Right kidney (tissue), 1 donor: ENCODE data around the gene ZNF438.
A peak's percentile ranks its signal among the peaks of the same experiment; 100 is the strongest.

Source experiments
- DNase-seq: peaks from one replicate; pipeline ENCODE4 v3.0.0-alpha.2; 2016

The ZNF438 gene

DNA sequence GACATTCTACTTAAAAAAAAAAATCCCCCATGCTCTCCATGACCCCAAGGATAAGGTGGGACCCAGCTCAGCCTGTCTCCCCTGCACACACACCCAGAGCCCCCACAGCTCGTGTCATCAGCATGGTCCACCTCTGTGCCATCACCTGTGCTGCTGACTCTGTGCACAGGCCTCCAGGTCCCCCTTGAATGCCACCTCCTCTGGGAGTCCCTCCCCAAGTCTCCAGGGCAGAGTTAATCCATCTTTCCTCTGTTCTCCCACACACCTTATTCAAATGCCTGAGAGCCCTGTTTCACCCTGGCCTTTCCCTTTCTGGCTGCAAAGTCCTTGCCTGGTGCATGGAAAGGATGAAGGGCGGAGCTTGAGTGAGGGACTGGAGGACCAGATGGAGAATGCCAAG is 208.0 kb downstream of the ZNF438 start:
- DNase-seq: no peak

DNA sequence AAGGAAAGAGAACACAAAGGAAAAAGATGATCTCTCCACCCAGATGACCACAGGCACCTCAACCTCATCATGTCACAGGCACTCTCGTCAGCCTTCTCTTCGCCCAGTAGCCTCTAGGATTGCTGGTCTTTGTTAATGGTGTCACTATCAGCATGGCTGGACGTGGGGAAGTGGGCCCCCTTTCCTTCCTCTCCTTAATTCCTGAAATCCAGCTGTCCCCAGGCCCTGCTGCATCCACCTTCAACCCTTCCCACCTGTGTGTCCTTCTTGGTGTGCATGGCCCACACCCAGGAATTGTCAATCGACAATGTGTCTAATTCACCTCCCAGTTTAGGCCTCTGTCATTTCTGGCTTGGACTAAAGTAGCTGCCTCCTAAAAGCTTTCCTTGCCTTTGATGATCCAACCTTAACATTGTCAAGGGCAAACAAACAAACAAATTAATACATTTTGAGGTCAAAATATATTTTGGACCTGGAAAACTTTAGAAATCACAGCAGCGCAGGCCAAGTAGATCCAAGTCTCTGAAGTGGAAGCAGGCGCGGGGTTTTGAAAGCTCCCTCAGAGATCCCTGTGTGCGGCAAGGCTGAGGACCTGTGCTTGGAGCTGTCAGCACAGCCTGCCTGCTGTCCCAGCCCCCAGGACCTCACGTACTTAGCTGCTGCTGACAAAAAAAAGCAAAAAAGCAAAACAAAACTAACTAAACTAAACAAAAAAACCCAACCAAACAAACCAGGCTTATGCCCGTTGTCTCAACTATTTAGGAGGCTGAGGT is 208.8 kb downstream of the ZNF438 start:
- DNase-seq: no peak

DNA sequence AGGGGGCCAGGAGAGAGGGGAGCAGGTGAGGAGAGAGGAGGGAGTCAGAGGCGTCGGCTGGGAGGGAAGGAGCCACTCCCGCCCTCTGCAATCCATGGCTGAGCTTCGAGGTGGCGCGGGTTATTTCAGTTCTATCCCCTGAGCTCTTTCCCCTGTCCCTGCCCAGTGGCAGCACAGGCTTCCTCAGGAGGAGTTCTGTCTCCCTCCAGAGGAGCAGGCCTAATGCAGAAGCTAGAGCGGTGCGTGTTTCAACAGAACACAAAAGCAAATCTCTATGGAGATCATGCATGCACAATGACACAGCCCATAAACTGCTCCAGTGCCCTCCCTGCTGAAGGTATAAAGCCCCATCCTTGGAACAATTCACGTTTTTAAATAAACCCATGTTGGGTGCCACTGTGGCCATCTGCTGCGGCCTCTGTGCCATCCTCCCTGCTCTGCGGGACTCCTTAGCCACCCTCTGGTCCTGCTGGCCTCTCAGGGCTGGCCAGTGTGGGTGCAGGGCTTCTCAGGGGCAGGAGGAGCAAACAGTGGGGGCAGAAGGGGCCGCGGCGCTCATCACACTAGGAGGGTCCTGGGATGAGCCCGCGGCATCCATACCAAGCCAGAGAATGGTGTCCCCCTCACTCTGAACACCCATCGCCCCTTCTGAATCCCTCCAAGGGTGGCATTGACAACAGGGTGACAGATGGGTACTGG is 209.5 kb downstream of the ZNF438 start:
- DNase-seq: no peak

DNA sequence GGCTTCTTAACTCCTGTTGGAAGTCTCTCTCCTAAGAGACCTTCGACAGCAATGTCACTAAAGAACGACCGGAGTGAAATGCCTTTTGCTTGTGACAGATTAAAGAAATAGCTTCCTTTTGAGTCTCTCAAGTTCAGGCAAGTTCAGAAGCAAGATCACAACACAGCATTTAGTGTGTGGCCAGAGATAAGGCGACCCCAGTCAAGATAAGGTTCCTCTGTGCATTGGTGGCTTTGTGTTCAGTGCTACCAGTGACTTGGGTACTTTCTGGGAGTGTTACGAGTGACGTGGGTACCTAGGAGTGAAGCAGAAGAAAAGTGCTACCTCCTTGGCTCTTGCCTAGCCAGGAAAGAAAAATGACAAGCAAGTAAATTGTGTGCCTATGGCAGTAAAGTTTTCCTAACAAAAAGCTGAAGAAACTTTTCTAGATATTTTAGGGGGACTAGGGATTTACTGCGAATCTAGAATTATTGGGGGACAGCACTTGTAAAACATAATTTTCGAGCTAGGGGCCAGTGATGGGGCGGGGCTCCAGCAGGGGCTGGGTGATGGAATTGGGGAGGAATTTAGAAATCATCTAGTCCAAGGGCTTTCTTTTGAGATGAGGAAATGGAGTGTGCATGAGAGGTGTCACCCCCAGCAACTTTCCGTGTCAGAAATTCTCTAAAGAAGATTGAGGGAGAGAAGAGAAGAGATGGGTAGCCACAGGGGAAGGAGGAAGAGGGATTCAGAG is 210.2 kb downstream of the ZNF438 start:
- no peak for DNase-seq

DNA sequence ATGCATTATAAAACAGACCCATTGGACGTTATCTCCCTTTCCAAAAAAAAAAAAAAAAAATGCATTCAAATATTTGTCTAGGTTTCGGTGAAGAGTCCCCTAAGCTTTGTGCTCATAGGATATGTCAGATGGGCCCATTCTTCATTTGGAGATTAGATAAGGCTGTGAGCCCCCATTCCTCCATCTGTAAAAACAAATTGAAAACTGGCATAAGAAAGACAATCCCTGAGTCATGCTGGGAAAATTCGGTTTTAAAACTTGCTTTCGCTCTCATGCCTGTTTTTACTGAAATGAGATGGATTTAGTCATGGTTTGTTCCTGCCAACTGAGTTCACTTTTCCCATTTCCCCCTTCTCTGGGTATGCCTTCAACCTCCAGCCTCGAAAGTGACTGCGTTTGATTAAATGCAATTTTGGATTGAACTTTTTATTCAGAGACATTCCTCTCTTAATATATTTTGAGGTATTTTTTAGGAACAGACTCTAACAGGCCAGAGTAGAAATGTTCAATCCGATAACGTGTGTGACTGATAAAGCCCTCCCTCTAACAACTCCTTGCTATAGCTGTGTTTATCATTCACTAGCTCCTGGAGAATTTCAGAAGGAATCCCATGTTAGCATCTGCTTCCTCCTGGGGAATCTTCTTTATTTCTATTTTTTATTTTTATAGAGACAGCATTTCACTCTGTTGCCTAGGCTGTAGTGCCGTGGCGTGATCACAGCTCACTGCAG is 211.2 kb downstream of the ZNF438 start:
- DNase-seq: no peak

DNA sequence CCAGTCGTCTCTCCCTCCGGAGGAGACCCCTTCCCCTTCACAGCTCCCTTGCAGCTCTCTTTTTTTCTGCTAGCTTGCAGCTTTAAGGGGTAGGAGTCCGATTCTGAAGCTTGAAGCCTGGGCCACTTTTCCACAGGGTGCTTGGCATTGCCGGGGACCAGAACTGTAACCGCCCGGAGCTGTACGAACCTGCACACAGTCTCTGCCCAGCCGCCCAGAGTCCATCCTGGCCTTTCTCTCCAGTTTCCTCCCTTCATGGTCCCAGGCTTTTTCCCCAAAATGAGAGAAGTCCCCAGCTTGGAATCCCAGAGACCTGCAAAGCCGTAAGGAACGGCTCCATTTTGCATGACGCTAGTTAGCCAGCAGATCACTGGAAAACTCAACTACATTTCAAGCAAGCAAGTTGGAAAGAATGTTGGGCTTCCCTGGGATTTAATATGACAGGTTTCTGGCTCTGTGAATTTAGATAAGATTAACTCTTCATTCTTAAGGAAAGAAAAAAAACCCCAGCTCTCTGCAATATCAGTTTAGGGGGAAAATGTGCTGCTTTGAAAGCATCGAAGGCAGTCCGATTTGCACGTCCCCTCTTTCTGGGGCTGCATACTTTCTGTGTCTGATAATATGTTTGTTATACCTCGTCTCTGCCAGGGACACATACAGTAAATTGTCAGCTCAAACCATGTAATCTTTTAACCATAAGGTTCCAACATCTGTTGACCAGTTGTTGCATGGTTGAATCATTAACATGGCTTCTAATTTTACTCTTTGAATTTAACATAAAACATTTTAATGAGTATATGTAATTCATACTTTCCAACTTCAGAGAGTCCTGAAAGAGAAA is 212.1 kb downstream of the ZNF438 start:
- peak; percentile 43 for DNase-seq

DNA sequence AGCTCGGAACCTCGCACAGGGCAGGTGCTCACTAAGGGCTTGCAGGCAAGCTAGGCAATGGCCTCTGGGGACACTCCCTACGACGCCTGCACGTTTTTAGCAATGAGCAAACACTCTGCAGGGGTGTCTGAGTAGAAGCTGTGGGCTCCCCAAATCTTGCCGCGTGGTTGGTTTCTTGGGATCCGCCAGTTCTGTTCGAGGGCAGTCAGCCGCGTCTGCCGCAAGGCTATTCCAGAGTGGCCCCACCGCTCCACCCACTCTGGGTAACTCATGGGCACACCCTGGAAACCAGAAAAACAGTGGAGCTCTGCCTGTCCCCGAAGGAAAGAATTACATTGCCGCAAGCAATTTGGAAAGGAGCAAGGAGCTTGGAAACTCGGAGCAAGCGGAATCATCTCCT is 212.8 kb downstream of the ZNF438 start:
- DNase-seq: no peak

DNA sequence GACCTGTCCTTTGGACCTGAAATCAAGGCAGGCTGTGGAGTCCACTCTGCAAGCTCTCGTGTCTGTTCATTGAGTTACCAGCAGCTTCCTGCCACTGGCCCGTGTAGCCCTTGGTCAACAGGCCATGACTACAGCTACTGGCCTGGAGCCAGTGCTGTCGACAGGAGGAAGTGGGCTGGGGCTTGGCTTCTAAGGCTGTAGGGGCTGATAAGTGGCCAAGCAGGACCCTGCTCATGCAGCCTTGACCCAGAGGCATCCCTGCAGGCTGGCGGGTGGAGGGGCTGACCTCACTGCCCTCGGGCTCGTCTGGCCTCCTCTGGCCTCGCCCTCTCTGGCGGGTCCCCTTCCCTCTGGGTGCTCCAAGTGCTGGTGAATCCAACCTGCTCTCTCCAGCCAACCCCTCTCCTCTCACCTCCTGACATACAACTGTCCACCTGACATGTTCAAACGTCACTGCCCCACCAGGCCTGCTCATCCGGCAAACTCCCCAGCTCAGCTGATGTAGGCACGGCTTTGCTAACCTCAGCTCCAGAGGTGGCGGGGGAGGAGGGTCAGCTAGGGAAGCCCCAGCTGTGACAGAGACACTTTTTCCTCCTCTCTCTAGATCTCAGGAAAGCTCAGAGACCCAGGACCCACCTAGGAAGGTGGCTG is 213.5 kb downstream of the ZNF438 start:
- DNase-seq: peak; percentile 51

DNA sequence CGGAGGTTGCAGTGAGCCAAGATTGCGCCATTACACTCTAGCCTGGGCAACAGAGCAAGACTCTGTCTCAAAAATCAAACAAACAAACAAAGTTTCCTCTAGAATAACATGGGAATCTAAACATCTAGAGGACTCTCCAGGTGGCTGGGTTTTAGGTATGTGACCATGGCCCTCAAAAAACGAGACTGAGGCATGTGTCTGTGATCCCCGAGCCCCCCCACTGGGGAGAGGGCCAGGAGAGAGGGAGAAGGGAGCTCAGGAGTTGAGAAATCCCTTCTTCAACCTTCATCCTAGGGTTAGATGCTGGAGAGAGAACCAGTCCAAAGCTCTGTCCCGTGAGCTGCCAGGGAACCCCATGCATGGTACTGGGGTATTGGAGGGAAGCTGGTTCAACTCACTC is 214.1 kb downstream of the ZNF438 start:
- DNase-seq: no peak

DNA sequence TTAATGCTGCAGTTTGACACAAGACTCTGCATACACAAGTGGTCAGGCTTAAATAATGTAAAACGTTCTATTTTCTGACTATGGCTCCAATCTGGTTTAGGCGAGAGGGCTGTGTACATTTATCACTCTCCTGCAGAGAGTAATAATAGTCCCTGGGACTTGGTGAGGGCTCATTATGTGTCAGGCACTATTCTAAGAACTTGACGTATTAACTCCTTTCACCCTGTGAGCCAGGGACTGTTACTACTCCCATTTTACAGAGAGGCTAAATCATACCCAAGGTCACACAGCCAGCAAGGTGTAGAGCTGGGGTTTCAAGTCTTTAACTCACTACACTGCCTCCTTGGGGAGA is 214.9 kb downstream of the ZNF438 start:
- no peak for DNase-seq

DNA sequence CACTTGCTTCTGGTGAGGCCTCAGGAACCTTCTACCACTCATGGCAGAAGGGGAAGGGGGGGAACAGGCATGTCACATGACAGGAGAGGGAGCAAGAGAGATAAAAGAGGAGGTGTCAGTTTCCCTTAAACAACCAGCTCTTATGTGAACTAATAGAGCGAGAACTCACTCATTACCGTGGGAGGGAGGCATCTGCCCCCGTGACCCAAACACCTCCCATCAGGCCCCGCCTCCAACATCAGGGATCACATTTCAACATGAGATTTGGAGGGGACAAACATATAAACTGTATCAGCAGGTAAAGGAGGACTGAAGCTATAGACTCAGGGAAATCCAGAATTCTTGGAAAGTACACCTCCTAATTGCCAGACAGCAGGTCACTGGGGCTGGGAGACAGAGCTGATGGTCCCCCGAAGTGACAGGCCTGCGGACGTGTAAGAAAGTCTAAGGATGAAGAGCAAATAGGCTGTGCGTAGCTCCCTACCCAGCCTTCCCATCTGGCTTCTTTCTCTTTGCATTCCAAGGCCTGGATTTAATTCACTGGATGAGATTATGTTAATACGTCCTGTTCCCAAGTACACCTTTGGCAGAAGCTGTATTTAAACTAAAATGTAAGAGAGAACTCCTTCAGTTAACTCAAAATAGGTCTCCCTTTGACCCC is 215.4 kb downstream of the ZNF438 start:
- peak; percentile 45 for DNase-seq

DNA sequence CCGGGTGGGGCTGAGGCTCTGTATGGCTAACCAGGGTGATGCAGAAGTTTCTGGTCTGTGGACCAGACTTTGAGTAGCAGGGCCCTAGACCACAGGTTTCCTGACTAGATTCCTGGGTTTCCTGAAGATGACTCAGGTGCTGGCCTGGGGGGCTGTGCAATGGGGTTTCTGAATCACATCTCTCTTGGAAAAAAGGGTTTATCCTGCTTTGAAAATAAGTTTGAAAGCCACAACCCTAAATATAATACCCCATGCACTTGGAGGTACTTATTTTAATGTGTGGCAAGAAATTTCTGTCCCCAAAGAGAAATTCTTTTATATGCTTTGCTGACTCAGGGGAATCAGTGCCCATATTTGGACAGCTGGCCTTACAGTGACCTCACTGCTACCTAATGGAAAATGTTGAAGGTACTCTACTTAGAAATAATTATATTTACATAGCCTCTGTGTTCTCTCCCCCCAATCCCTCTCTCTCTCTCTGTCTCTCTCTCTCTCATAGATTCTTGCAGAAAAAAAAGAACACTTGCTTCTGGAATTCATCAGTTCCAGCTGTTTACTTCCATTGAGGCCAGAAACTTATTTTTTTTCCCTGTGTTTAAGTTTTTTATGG is 217.7 kb downstream of the ZNF438 start:
- no peak for DNase-seq

DNA sequence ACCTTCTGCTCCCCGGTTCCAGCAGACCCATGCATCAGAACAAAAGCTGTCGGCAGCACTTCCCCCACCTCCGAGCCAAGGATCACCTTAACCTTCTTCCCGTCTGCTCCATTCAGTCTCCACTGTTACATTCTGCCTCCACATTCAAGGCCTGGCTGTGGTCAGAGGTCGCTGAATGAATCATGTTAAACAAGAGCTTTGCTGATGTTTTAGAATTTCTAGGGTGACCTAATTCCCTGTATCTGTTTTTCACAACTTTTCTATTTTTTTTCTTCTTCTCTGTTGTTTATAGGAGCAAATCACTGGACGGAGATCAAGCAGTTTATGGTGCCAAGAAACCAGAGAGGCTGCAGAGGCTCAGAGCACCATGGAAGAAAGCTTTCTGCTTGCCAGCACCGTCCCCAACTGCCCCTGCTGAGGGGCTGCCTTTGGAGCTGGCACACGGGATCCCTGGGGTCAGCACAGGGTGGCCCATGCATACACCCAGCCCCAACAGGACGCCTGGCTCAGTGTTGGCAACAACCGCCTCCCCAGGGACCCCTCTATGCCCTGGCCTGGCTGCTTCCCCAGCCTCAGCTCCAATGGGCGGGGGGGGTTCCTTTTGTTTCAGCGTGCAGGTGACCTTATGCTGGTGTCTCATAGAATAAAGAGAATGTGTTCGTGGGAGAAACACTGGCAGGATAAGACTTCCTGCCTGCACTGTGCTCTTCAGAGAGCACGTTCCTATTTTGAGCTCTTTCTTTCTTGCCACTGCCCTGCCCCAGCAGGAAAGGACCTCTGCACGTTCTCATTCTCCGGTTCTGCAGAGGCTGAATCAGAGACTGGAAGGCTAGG is 219.4 kb downstream of the ZNF438 start:
- no peak for DNase-seq

DNA sequence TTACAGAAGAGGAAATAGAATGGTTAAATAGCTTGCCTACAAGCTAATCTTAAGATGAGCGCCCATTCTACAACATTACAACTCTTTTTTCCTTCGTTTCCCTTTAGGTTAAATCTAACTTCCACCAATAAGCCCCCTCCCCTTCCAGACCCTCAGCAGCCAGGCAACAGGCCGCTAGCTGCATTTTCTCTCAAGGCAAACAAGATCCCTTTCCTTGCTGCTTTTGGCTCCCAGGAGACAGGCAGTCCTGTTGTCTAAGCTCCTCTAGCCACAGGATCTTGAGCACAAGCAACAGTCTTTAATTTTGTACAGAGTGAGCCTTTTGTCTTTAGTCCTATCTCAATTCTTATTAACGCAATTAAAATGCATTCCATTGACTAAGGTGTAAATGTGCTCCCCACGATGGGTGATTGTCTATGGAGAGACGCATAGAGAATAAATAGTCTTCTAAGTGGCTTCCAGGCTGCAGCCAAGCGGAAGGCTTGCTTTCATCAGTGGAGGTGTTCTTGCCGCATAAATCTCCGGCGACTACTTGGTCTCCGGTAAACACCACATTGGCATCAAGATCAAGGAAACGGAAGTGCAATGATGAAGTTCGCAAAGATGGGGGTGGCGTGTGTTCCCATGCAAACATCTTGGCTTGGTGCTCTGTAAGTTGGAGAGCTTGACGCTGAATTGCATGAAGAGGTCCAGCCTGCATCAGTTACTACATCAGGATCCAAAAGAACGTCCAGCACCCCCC is 220.2 kb downstream of the ZNF438 start:
- DNase-seq: no peak

DNA sequence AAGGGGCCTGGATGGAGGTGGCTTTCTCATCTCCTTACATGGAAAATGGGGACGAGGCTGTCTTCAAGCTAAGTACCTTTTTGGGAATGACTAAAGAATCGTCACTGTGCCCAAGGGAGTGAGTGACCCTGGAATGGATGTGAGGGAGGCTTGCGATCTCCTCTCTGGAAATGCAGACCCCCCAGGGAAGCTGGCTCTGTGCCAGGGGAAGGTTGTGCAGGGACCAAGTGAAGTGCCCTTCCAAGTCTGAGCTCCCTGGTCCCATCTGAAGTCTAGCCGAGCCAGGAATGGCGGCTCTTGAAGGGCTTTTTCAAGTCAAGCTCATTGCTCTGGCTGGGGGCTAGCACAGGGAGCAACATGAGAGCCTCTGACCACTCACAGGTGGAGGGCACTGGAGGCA is 221.2 kb downstream of the ZNF438 start:
- DNase-seq: no peak

DNA sequence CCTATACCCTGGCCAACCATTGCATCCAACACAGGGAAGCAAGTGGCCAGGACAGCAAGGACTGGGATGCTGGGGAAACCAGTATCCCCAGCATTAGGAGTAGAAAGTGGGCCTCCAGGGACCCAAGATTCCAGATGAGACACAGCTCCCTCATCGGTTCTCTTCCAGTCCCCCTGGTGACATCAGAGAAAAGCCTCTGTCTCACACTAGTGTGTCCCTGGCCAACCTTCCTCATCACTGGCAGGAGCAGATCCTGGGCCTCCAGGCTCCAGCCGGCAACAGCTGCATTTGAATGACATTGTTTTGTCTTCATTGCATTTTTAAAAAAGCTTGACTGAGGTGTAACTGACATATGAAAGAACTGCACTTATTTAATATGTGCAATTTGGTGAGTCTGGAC is 224.8 kb downstream of the ZNF438 start:
- DNase-seq: no peak

DNA sequence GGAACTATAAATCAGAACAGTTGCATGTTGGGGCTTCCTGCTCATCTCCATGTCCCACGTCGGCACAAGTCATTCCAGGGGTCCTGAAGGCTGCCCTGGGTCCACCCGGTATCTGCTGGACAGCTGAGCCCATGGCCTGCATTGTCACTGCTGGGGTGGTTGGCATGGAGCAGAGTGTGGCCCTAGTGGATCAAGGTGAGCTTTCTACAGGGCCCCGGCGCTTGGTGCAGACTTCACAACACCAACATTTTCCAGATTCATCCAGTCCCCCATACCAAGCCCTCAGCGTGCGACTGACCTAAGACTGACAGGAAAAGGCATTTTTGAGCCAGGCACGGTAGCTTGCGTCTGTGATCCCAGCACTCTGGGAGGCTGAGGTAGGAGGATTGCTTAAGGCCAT is 226.6 kb downstream of the ZNF438 start:
- DNase-seq: no peak

DNA sequence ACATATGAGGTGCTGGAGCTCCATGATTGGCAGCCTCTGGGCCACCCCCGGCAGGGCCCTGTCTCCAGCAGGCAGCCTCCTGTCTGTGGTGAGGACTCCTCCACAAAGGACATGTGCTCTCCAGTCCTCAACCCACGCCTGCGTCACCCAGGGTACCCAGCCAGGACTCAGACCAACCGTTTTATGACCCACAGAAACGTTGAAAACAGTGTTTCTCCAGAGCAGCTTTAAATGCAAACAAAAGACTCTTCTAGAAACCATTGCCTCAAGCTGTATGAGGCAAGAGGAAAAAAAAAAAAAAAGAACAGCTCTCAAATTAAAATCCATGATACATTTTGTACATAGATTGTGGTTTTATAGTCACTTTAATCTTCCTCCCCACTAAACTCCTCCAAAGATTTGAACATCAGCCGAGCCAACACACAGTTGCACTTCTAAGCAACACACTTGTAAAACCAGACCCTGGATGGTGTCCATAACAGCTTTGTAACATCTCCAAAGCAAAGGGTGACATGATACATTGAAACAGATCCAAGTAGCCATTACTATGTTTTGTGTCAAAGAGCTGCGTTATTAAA is 227.1 kb downstream of the ZNF438 start:
- no peak for DNase-seq
